ENCODE results near the gene HPS3. TPM values are rescaled to one million over a fixed set of nuclear protein-coding genes. Genes with fewer than 3 reads are reported as not detected.
A peak's percentile ranks its signal among the peaks of the same experiment; 100 is the strongest.

HPS3 gene, protein sequence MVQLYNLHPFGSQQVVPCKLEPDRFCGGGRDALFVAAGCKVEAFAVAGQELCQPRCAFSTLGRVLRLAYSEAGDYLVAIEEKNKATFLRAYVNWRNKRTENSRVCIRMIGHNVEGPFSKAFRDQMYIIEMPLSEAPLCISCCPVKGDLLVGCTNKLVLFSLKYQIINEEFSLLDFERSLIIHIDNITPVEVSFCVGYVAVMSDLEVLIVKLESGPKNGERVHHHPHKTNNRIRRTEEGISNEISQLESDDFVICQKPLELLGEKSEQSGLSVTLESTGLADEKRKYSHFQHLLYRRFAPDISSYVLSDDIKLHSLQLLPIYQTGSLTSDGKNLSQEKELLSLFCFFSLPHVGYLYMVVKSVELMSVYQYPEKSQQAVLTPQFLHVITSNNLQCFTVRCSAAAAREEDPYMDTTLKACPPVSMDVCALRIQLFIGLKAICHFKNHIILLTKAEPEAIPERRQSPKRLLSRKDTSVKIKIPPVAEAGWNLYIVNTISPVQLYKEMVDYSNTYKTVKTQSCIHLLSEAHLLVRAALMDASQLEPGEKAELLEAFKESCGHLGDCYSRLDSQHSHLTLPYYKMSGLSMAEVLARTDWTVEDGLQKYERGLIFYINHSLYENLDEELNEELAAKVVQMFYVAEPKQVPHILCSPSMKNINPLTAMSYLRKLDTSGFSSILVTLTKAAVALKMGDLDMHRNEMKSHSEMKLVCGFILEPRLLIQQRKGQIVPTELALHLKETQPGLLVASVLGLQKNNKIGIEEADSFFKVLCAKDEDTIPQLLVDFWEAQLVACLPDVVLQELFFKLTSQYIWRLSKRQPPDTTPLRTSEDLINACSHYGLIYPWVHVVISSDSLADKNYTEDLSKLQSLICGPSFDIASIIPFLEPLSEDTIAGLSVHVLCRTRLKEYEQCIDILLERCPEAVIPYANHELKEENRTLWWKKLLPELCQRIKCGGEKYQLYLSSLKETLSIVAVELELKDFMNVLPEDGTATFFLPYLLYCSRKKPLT
- total RNA-seq, result 10 to 100 TPM; 17.8 to 39.5 (median 24.7) TPM

GRCh38 chr3:149129326-149130205 lies at the start of gene HPS3:
Gene HPS3, plus strand, starts transcription at chr3:149129638. Its CDS starts 86 bp downstream, at chr3:149129724.
- Histone ChIP-seq H3K36me3 (no peaks in the 10 kb centered on the region), H3K4me1 (peaks cover 0 to 50% (median 20%) of the 10 kb centered on the region in 4 donors), H3K9me3 (no peaks in the 10 kb centered on the region), H3K4me3 (peak within 1 kb of the TSS; percentile 71 to 89 (median 79)), H3K27ac (peak within 1 kb of the TSS; percentile 75 to 92 (median 89)), H3K27me3 (no peaks in the 10 kb centered on the region)
- DNase-seq (ENCODE audit: low spot score in 2 of 2), result peak; percentile 84
- TF ChIP-seq EP300 (IDR thresholded peaks at IDR 0.05) (peak; percentile 67 to 99), CTCF (IDR thresholded peaks at IDR 0.05) (peak in 3 of 5 experiments; percentile 13 to 53 (median 45)), POLR2A (IDR thresholded peaks at IDR 0.05) (peak; percentile 96 to 99)
- WGBS, 2 donors, result 0 to 1% methylated on average over 40 to 51 of the region's 84 CpGs

GRCh38 chr3:149080011-149080698 lies 49.3 kb upstream of the HPS3 start:
- Histone ChIP-seq H3K27me3 (no peaks in the 10 kb centered on the region), H3K4me1 (peaks cover 0 to 20% (median under 1%) of the 10 kb centered on the region in 4 donors), H3K27ac (no peak overlapping the region), H3K4me3 (no peak overlapping the region), H3K9me3 (no peaks in the 10 kb centered on the region), H3K36me3 (peaks cover 0 to 32% (median 0%) of the 10 kb centered on the region in 3 donors)
- WGBS, 2 donors, result 94 to 98% methylated on average over 3 of the region's 3 CpGs
- TF ChIP-seq EP300 (IDR thresholded peaks at IDR 0.05) (no peak), POLR2A (IDR thresholded peaks at IDR 0.05) (no peak), CTCF (IDR thresholded peaks at IDR 0.05) (no peak)
- no peak for DNase-seq (ENCODE audit: low spot score in 2 of 2)

GRCh38 chr3:149080699-149081091 lies 48.7 kb upstream of the HPS3 start:
- no peak for DNase-seq (ENCODE audit: low spot score in 2 of 2)
- no peaks in the 10 kb centered on the region for H3K27me3 ChIP-seq
- no peaks in the 10 kb centered on the region for H3K9me3 ChIP-seq
- H3K36me3 ChIP-seq, result peaks cover 0 to 27% (median 0%) of the 10 kb centered on the region in 3 donors
- H3K4me3 ChIP-seq, result no peak overlapping the region
- 89 to 90% methylated on average over 2 of the region's 2 CpGs for WGBS, 2 donors
- H3K4me1 ChIP-seq, result peaks cover 0 to 25% (median 3%) of the 10 kb centered on the region in 4 donors
- TF ChIP-seq EP300 (IDR thresholded peaks at IDR 0.05), result no peak
- no peak for TF ChIP-seq POLR2A (IDR thresholded peaks at IDR 0.05)
- no peak for TF ChIP-seq CTCF (IDR thresholded peaks at IDR 0.05)
- H3K27ac ChIP-seq, result no peak overlapping the region

- H3K27me3 ChIP-seq, result no peaks in the 10 kb centered on the region
- no peak for DNase-seq (ENCODE audit: low spot score in 2 of 2)
- H3K9me3 ChIP-seq, result no peaks in the 10 kb centered on the region
- TF ChIP-seq POLR2A (IDR thresholded peaks at IDR 0.05) (no peak), EP300 (IDR thresholded peaks at IDR 0.05) (no peak)
- H3K4me3 ChIP-seq, result no peak overlapping the region
- H3K27ac ChIP-seq, result no peak overlapping the region
- 93 to 96% methylated on average over 1 of the region's 1 CpG for WGBS, 2 donors
- H3K36me3 ChIP-seq, result peaks cover 0 to 26% (median 0%) of the 10 kb centered on the region in 3 donors
- peaks cover 0 to 28% (median 3%) of the 10 kb centered on the region in 4 donors for H3K4me1 ChIP-seq
Observed at GRCh38 chr3:149081772-149082171, 47.7 kb upstream of the HPS3 start.

All from tibial nerve (tissue), 4 donors.